Testis (tissue), 3 donors: ENCODE results near the gene TNFRSF11A. TPM values are rescaled to one million over a fixed set of nuclear protein-coding genes. Genes with fewer than 3 reads are reported as not detected.

Experiments
- DNase-seq: peaks from one replicate; pipeline ENCODE4 v3.0.0-alpha.2; 2019
- H3K27ac ChIP-seq, 2 donors: fragments of 200-600 bp; sonication (generic); one replicate each; pipeline ENCODE4 v1.5.1; 2019
- H3K27me3 ChIP-seq: fragments of 200-600 bp; sonication (generic); one replicate; pipeline ENCODE4 v1.5.1; 2019
- H3K36me3 ChIP-seq: fragments of 200-600 bp; sonication (generic); one replicate; pipeline ENCODE4 v1.5.1; 2017; ENCODE audit warnings: low read depth; ENCODE audit errors: missing control alignments
- H3K4me1 ChIP-seq: fragments of 200-600 bp; sonication (generic); one replicate; pipeline ENCODE4 v1.5.1; 2019
- H3K4me3 ChIP-seq, 2 donors: fragments of 200-600 bp; sonication (generic); one replicate each; pipeline ENCODE4 v1.5.1; 2017 to 2019
- H3K9me3 ChIP-seq: fragments of 200-600 bp; sonication (generic); one replicate; pipeline ENCODE4 v1.5.1; 2017
- CTCF ChIP-seq, 3 experiments: fragments of 450-650 bp in 2 of 3; fragments of 200-600 bp in 1 of 3; sonication (generic) in 1 of 3; IDR thresholded peaks; one replicate each; pipeline ENCODE4 v1.5.1; 2016 to 2019; ENCODE audit warnings: antibody characterized with exemption in 3 of 3, mild to moderate bottlenecking in 2 of 3, moderate library complexity in 1 of 3
- POLR2A ChIP-seq: fragments of 450-650 bp; IDR thresholded peaks from one replicate; pipeline ENCODE4 v1.6.1; 2017; ENCODE audit warnings: antibody characterized with exemption, mild to moderate bottlenecking, moderate library complexity
- WGBS, 2 donors: methylation state at CpG; one replicate each; pipeline ENCODE4 v1.1.5; 2018; 5-methylcytosine and 5-hydroxymethylcytosine counted together
- intact Hi-C: fragments of 100-400 bp; cut with DNase I; formaldehyde crosslinking; loops from one replicate; pipeline ENCODE4 v1.15.1; 2023; ENCODE audit warnings: low total_unique reads
- polyA plus RNA-seq: library from polyadenylated mRNA; stranded (reverse); fragments of 350-450 nt; fragmentation: Illumina TruSeq; extraction: RNeasy Lipid Tissue Mini Kit (QIAGEN cat#74804); gene quantifications from one replicate; pipeline ENCODE4 v1.2.3, GENCODE V29; 2014; ENCODE audit warnings: low read depth, low replicate concordance; ENCODE audit not compliant: insufficient read depth
- total RNA-seq, 2 donors: library from RNA; depleted of rRNA; stranded (reverse); fragments of >200 nt; gene quantifications; one replicate each; pipeline ENCODE4 v1.2.3, GENCODE V29; 2016

The TNFRSF11A gene
- total and polyA plus RNA-seq, 3 donors from 2014 or later: 2.4 to 3.3 (median 3.0) TPM

GRCh38 chr18:62371436-62371835 is 46.3 kb downstream of the TNFRSF11A start:
- Histone ChIP-seq H3K9me3 (no peaks in the 10 kb centered on the region), H3K36me3 (no peaks in the 10 kb centered on the region), H3K27me3 (no peaks in the 10 kb centered on the region), H3K4me1 (no peaks in the 10 kb centered on the region), H3K27ac (no peak overlapping the region), H3K4me3 (no peak overlapping the region)
- intact Hi-C loops: no loop called here
- TF ChIP-seq CTCF (IDR thresholded peaks at IDR 0.05) (no peak), POLR2A (no peak)
- no peak for DNase-seq
- 89 to 96% methylated on average over 10 of the region's 10 CpGs for WGBS, 2 donors

GRCh38 chr18:62372156-62372555 is 47.0 kb downstream of the TNFRSF11A start:
- Histone ChIP-seq H3K27ac (no peak overlapping the region), H3K27me3 (no peaks in the 10 kb centered on the region), H3K36me3 (no peaks in the 10 kb centered on the region), H3K4me3 (no peak overlapping the region), H3K9me3 (no peaks in the 10 kb centered on the region), H3K4me1 (no peaks in the 10 kb centered on the region)
- no peak for TF ChIP-seq POLR2A
- TF ChIP-seq CTCF (IDR thresholded peaks at IDR 0.05): no peak
- no peak for DNase-seq
- intact Hi-C loops: no loop called here
- WGBS, 2 donors: 92 to 97% methylated on average over 5 of the region's 5 CpGs

GRCh38 chr18:62372882-62373281 is 47.8 kb downstream of the TNFRSF11A start:
- H3K4me1 ChIP-seq: no peaks in the 10 kb centered on the region
- DNase-seq: no peak
- intact Hi-C loops: no loop called here
- no peak for TF ChIP-seq POLR2A
- no peak for TF ChIP-seq CTCF (IDR thresholded peaks at IDR 0.05)
- H3K27me3 ChIP-seq: no peaks in the 10 kb centered on the region
- no peak overlapping the region for H3K4me3 ChIP-seq
- no peak overlapping the region for H3K27ac ChIP-seq
- no peaks in the 10 kb centered on the region for H3K36me3 ChIP-seq
- WGBS, 2 donors: 91 to 93% methylated on average over 4 of the region's 4 CpGs
- no peaks in the 10 kb centered on the region for H3K9me3 ChIP-seq

- no peaks in the 10 kb centered on the region for H3K27me3 ChIP-seq
- H3K9me3 ChIP-seq: no peaks in the 10 kb centered on the region
- WGBS, 2 donors: 85 to 88% methylated on average over 1 of the region's 1 CpG
- TF ChIP-seq POLR2A: no peak
- no peak for TF ChIP-seq CTCF (IDR thresholded peaks at IDR 0.05)
- no peak overlapping the region for H3K4me3 ChIP-seq
- no peaks in the 10 kb centered on the region for H3K4me1 ChIP-seq
- no peak for DNase-seq
- intact Hi-C loops: no loop called here
- no peaks in the 10 kb centered on the region for H3K36me3 ChIP-seq
- H3K27ac ChIP-seq: no peak overlapping the region
Observed at GRCh38 chr18:62374410-62374965, 49.4 kb downstream of the TNFRSF11A start.

GRCh38 chr18:62377131-62377807 is 52.2 kb downstream of the TNFRSF11A start:
- WGBS, 2 donors: 81 to 83% methylated on average over 7 of the region's 7 CpGs
- no peak overlapping the region for H3K4me3 ChIP-seq
- intact Hi-C loops: no loop called here
- no peak overlapping the region for H3K27ac ChIP-seq
- no peaks in the 10 kb centered on the region for H3K4me1 ChIP-seq
- H3K27me3 ChIP-seq: no peaks in the 10 kb centered on the region
- no peaks in the 10 kb centered on the region for H3K36me3 ChIP-seq
- DNase-seq: no peak
- TF ChIP-seq CTCF (IDR thresholded peaks at IDR 0.05) (no peak), POLR2A (no peak)
- no peaks in the 10 kb centered on the region for H3K9me3 ChIP-seq
